SK-N-SH (cell line): ENCODE data around the gene NDUFS7.

Source experiments
- MEF2A ChIP-seq: IDR thresholded peaks from 2 replicates; pipeline ENCODE4 v1.4.0; 2012; ENCODE audit warnings: low read depth, borderline replicate concordance
- POLR2AphosphoS5 ChIP-seq: IDR thresholded peaks from 2 replicates; pipeline ENCODE4 v1.6.1; 2012; ENCODE audit warnings: low read depth, low read length
- RAD21 ChIP-seq: IDR thresholded peaks from 2 replicates; pipeline ENCODE4 v1.6.1; 2012; ENCODE audit warnings: mild to moderate bottlenecking, low read length
- RCOR1 ChIP-seq: fragments of 150-350 bp; IDR thresholded peaks from 2 replicates; pipeline ENCODE4 v1.6.1; 2017; ENCODE audit warnings: antibody characterized with exemption, low read length
- RFX5 ChIP-seq: IDR thresholded peaks from 2 replicates; pipeline ENCODE4 v1.6.1; 2012; ENCODE audit warnings: mild to moderate bottlenecking, improper control_type of control experiment, low read length
- TCF12 ChIP-seq: IDR thresholded peaks from 2 replicates; pipeline ENCODE4 v1.4.0; 2012
- TF ChIP-seq, protein P1 (sequence below): IDR thresholded peaks from 2 replicates; pipeline ENCODE4 v1.6.1; 2012; ENCODE audit warnings: mild to moderate bottlenecking, low read depth, low read length, moderate library complexity
- TF ChIP-seq, protein P2 (sequence below): fragments of 200-600 bp; sonication (generic); IDR thresholded peaks from 2 replicates; pipeline ENCODE4 v1.6.1; 2017; ENCODE audit warnings: antibody characterized with exemption, mild to moderate bottlenecking, moderate library complexity
- TF ChIP-seq, protein P3 (sequence below): IDR thresholded peaks from 2 replicates; pipeline ENCODE4 v1.4.0; 2012; ENCODE audit warnings: low read depth, borderline replicate concordance

DNA sequence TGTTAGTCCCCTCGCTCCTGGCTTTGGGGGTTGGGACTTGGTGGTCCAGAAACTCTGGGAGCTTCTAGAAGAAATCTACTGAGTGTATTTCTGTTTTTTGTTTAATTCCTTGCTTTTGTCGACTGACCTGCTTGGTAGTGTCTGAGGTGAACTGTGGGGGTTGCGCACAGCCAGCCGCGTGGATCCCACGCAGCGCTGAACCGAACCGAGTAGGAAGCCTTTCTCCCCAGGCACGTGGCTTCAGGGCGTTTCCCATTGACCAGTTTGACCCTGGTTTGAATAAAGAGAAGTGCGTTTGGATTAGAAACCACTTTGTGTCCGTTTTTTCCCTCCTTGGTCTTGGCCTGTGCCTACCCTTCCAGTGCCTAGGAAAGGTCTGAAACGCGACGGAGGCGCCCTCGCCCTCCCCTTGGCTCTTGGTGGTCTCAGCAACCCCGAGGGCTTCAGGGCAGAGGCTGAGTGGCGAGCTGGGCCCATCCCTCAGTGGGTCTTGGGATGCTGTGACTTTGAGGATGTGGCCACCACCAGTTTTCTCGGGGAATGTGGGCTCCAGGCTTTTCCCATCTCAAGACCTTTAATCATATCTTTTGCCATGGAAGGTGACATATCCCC is 51.8 kb downstream of the NDUFS7 start:
- TF ChIP-seq MEF2A, result no peak
- TF ChIP-seq, protein P1, sequence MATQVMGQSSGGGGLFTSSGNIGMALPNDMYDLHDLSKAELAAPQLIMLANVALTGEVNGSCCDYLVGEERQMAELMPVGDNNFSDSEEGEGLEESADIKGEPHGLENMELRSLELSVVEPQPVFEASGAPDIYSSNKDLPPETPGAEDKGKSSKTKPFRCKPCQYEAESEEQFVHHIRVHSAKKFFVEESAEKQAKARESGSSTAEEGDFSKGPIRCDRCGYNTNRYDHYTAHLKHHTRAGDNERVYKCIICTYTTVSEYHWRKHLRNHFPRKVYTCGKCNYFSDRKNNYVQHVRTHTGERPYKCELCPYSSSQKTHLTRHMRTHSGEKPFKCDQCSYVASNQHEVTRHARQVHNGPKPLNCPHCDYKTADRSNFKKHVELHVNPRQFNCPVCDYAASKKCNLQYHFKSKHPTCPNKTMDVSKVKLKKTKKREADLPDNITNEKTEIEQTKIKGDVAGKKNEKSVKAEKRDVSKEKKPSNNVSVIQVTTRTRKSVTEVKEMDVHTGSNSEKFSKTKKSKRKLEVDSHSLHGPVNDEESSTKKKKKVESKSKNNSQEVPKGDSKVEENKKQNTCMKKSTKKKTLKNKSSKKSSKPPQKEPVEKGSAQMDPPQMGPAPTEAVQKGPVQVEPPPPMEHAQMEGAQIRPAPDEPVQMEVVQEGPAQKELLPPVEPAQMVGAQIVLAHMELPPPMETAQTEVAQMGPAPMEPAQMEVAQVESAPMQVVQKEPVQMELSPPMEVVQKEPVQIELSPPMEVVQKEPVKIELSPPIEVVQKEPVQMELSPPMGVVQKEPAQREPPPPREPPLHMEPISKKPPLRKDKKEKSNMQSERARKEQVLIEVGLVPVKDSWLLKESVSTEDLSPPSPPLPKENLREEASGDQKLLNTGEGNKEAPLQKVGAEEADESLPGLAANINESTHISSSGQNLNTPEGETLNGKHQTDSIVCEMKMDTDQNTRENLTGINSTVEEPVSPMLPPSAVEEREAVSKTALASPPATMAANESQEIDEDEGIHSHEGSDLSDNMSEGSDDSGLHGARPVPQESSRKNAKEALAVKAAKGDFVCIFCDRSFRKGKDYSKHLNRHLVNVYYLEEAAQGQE, result no peak
- TF ChIP-seq POLR2AphosphoS5, result no peak
- TF ChIP-seq, protein P2, sequence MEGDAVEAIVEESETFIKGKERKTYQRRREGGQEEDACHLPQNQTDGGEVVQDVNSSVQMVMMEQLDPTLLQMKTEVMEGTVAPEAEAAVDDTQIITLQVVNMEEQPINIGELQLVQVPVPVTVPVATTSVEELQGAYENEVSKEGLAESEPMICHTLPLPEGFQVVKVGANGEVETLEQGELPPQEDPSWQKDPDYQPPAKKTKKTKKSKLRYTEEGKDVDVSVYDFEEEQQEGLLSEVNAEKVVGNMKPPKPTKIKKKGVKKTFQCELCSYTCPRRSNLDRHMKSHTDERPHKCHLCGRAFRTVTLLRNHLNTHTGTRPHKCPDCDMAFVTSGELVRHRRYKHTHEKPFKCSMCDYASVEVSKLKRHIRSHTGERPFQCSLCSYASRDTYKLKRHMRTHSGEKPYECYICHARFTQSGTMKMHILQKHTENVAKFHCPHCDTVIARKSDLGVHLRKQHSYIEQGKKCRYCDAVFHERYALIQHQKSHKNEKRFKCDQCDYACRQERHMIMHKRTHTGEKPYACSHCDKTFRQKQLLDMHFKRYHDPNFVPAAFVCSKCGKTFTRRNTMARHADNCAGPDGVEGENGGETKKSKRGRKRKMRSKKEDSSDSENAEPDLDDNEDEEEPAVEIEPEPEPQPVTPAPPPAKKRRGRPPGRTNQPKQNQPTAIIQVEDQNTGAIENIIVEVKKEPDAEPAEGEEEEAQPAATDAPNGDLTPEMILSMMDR, result no peak
- no peak for TF ChIP-seq TCF12
- no peak for TF ChIP-seq RFX5
- TF ChIP-seq RCOR1, result no peak
- TF ChIP-seq, protein P3, sequence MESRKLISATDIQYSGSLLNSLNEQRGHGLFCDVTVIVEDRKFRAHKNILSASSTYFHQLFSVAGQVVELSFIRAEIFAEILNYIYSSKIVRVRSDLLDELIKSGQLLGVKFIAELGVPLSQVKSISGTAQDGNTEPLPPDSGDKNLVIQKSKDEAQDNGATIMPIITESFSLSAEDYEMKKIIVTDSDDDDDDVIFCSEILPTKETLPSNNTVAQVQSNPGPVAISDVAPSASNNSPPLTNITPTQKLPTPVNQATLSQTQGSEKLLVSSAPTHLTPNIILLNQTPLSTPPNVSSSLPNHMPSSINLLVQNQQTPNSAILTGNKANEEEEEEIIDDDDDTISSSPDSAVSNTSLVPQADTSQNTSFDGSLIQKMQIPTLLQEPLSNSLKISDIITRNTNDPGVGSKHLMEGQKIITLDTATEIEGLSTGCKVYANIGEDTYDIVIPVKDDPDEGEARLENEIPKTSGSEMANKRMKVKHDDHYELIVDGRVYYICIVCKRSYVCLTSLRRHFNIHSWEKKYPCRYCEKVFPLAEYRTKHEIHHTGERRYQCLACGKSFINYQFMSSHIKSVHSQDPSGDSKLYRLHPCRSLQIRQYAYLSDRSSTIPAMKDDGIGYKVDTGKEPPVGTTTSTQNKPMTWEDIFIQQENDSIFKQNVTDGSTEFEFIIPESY, result no peak
- no peak for TF ChIP-seq RAD21
